Measurements from ENCODE around the gene MRC1. TPM values are rescaled to one million over a fixed set of nuclear protein-coding genes. Genes with fewer than 3 reads are reported as not detected.

MRC1 gene
- total RNA-seq, 1 donor from 2014 or later, result 0.07 TPM

DNA sequence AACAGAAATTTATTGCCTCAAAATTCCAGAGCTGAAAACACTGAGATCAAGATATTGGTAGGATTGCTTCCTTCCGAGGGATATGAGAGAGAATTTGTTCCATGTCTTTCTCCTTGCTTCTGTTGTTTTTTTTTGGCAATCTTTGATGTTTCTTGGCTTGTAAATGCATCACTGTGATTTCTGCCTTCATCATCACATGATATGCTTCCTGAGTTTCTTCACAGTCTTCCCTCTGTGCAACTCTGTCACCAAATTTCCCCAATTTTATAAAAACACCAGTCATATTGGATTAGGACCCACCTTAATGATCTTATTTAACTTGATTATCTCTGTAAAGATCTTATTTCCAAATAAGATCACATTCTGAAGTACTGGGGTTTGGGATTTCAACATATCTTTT lies 42.4 kb upstream of the MRC1 start:
- Histone ChIP-seq H3K79me2 (ENCODE audit: insufficient read depth, low read length) (no peaks in the 10 kb centered on the region), H3K4me2 (ENCODE audit: low read length) (no peak overlapping the region), H3K36me3 (ENCODE audit: insufficient read depth, low read length) (no peaks in the 10 kb centered on the region), H2AFZ (ENCODE audit: low read depth, low read length) (no peak overlapping the region), H4K20me1 (ENCODE audit: insufficient read depth, low read length) (no peaks in the 10 kb centered on the region), H3K9me3 (ENCODE audit: insufficient read depth, low read depth, low read length) (no peaks in the 10 kb centered on the region), H3K9ac (ENCODE audit: low read length) (no peak overlapping the region), H3K4me1 (ENCODE audit: insufficient read depth, low read length) (no peaks in the 10 kb centered on the region), H3K4me3 (ENCODE audit: insufficient read depth, low read depth, low read length) (no peak overlapping the region), H3K27me3 (ENCODE audit: insufficient read depth, low read length) (no peaks in the 10 kb centered on the region), H3K27ac (ENCODE audit: low read depth, low read length) (no peak overlapping the region)
- FAIRE-seq (no peak), DNase-seq (ENCODE audit: low read depth) (no peak)
- H3K27ac Mint-ChIP-seq (ENCODE audit: unreplicated experiment), result no peak overlapping the region
- H3K9me3 Mint-ChIP-seq (ENCODE audit: unreplicated experiment), result peaks cover 5% of the 10 kb centered on the region
- TF ChIP-seq, protein P1, sequence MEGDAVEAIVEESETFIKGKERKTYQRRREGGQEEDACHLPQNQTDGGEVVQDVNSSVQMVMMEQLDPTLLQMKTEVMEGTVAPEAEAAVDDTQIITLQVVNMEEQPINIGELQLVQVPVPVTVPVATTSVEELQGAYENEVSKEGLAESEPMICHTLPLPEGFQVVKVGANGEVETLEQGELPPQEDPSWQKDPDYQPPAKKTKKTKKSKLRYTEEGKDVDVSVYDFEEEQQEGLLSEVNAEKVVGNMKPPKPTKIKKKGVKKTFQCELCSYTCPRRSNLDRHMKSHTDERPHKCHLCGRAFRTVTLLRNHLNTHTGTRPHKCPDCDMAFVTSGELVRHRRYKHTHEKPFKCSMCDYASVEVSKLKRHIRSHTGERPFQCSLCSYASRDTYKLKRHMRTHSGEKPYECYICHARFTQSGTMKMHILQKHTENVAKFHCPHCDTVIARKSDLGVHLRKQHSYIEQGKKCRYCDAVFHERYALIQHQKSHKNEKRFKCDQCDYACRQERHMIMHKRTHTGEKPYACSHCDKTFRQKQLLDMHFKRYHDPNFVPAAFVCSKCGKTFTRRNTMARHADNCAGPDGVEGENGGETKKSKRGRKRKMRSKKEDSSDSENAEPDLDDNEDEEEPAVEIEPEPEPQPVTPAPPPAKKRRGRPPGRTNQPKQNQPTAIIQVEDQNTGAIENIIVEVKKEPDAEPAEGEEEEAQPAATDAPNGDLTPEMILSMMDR (IDR thresholded peaks at IDR 0.05; ENCODE audit: insufficient read depth, low read depth, low read length), result no peak
- no peak for TF ChIP-seq EZH2 (IDR thresholded peaks at IDR 0.05; ENCODE audit: insufficient read depth, low read length)
- H3K4me3 Mint-ChIP-seq (ENCODE audit: unreplicated experiment), result no peak overlapping the region
- H3K4me1 Mint-ChIP-seq (ENCODE audit: low read depth, unreplicated experiment), result peaks cover 4% of the 10 kb centered on the region
- H3K36me3 Mint-ChIP-seq (ENCODE audit: low read depth, unreplicated experiment), result peaks cover 12% of the 10 kb centered on the region
- H3K27me3 Mint-ChIP-seq (ENCODE audit: low read depth, unreplicated experiment), result peaks cover 10% of the 10 kb centered on the region

DNA sequence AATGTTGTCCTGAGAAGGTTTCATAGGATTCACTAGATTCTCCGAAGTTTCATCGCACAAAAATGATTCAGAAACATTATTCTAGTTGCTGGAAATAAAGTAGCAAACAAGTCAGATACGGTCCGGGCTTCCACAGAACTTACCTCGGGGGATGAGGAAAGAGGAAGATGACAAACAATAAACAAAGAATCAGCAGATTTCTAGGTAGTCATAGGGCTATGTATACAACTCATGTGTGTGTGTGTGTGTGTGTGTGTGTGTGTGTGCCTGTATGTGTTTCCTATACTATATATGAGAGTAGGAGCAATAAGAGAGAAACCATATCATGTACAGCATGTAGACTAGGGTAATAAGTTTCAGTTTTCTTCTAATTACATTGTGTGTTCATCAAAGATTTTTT lies 40.7 kb upstream of the MRC1 start:
- Histone ChIP-seq H4K20me1 (ENCODE audit: insufficient read depth, low read length) (no peaks in the 10 kb centered on the region), H3K4me3 (ENCODE audit: insufficient read depth, low read depth, low read length) (no peak overlapping the region), H3K27ac (ENCODE audit: low read depth, low read length) (no peak overlapping the region), H3K27me3 (ENCODE audit: insufficient read depth, low read length) (no peaks in the 10 kb centered on the region), H3K9ac (ENCODE audit: low read length) (no peak overlapping the region), H3K4me1 (ENCODE audit: insufficient read depth, low read length) (no peaks in the 10 kb centered on the region), H3K4me2 (ENCODE audit: low read length) (no peak overlapping the region), H3K9me3 (ENCODE audit: insufficient read depth, low read depth, low read length) (no peaks in the 10 kb centered on the region), H3K79me2 (ENCODE audit: insufficient read depth, low read length) (no peaks in the 10 kb centered on the region), H2AFZ (ENCODE audit: low read depth, low read length) (no peak overlapping the region), H3K36me3 (ENCODE audit: insufficient read depth, low read length) (no peaks in the 10 kb centered on the region)
- H3K9me3 Mint-ChIP-seq (ENCODE audit: unreplicated experiment), result peaks cover 5% of the 10 kb centered on the region
- no peak overlapping the region for H3K27ac Mint-ChIP-seq (ENCODE audit: unreplicated experiment)
- TF ChIP-seq EZH2 (IDR thresholded peaks at IDR 0.05; ENCODE audit: insufficient read depth, low read length), result no peak
- TF ChIP-seq, protein P1 (IDR thresholded peaks at IDR 0.05; ENCODE audit: insufficient read depth, low read depth, low read length), result no peak
- H3K36me3 Mint-ChIP-seq (ENCODE audit: low read depth, unreplicated experiment), result peaks cover 10% of the 10 kb centered on the region
- no peak overlapping the region for H3K4me3 Mint-ChIP-seq (ENCODE audit: unreplicated experiment)
- no peak for FAIRE-seq
- peaks cover 8% of the 10 kb centered on the region for H3K27me3 Mint-ChIP-seq (ENCODE audit: low read depth, unreplicated experiment)
- no peak for DNase-seq (ENCODE audit: low read depth)
- peaks cover 4% of the 10 kb centered on the region for H3K4me1 Mint-ChIP-seq (ENCODE audit: low read depth, unreplicated experiment)

DNA sequence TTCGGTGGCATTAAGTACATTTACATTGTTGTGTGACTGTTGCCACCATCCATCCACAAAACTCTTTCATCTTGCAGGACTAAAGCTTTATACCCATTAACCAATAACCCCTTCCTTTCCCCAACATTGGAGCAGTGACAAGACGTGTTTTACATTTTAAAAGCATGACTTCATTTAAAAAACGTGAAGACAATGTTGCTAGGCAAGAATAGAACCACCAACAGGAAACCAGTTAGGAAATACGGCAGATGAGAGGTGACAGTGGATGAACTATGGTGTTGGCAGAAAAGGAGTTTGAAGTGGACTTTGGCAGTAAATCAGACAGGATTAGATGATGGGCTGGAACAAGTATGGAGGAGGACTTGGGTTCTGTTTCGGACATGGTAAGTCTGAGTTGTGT lies 40.2 kb upstream of the MRC1 start:
- peaks cover 5% of the 10 kb centered on the region for H3K27me3 Mint-ChIP-seq (ENCODE audit: low read depth, unreplicated experiment)
- peaks cover 4% of the 10 kb centered on the region for H3K4me1 Mint-ChIP-seq (ENCODE audit: low read depth, unreplicated experiment)
- peaks cover 5% of the 10 kb centered on the region for H3K9me3 Mint-ChIP-seq (ENCODE audit: unreplicated experiment)
- Histone ChIP-seq H3K27ac (ENCODE audit: low read depth, low read length) (no peak overlapping the region), H2AFZ (ENCODE audit: low read depth, low read length) (peak overlapping the region; percentile 27), H3K4me3 (ENCODE audit: insufficient read depth, low read depth, low read length) (no peak overlapping the region), H3K27me3 (ENCODE audit: insufficient read depth, low read length) (no peaks in the 10 kb centered on the region), H3K4me2 (ENCODE audit: low read length) (no peak overlapping the region), H3K9me3 (ENCODE audit: insufficient read depth, low read depth, low read length) (no peaks in the 10 kb centered on the region), H3K79me2 (ENCODE audit: insufficient read depth, low read length) (no peaks in the 10 kb centered on the region), H3K4me1 (ENCODE audit: insufficient read depth, low read length) (no peaks in the 10 kb centered on the region), H3K9ac (ENCODE audit: low read length) (no peak overlapping the region), H3K36me3 (ENCODE audit: insufficient read depth, low read length) (no peaks in the 10 kb centered on the region), H4K20me1 (ENCODE audit: insufficient read depth, low read length) (no peaks in the 10 kb centered on the region)
- DNase-seq (ENCODE audit: low read depth), result peak; percentile 65
- peaks cover 8% of the 10 kb centered on the region for H3K36me3 Mint-ChIP-seq (ENCODE audit: low read depth, unreplicated experiment)
- no peak for FAIRE-seq
- H3K27ac Mint-ChIP-seq (ENCODE audit: unreplicated experiment), result no peak overlapping the region
- H3K4me3 Mint-ChIP-seq (ENCODE audit: unreplicated experiment), result no peak overlapping the region
- no peak for TF ChIP-seq EZH2 (IDR thresholded peaks at IDR 0.05; ENCODE audit: insufficient read depth, low read length)
- TF ChIP-seq, protein P1 (IDR thresholded peaks at IDR 0.05; ENCODE audit: insufficient read depth, low read depth, low read length), result no peak
